GM19455 (cell line): ENCODE results near the gene SHFL.

Experiments
- ATAC-seq: cut with Tn5 transposase; IDR thresholded peaks from one replicate; pipeline ENCODE4 v1.9.1; 2021; ENCODE audit not compliant: unreplicated experiment

The SHFL gene

DNA sequence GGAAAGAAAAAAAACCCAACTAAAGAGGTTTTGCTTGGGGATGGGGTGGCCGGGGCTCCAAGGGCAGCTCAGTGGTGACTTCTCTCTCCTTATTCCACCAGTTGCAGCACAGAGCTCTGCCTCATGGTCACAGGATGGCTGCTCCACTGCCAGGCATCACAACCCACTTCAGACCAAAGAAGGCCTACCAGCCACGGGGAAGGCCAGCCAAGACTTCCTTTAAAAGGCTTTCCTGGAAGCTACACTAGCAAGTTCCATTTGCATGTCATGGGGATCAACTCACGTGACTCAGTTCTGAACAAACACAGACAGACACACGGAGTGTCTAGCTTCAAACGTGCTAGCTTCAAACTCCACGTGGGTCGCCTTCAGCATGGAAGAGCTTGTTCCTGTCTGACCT, 46.8 kb downstream of the SHFL start:
- no peak for ATAC-seq

DNA sequence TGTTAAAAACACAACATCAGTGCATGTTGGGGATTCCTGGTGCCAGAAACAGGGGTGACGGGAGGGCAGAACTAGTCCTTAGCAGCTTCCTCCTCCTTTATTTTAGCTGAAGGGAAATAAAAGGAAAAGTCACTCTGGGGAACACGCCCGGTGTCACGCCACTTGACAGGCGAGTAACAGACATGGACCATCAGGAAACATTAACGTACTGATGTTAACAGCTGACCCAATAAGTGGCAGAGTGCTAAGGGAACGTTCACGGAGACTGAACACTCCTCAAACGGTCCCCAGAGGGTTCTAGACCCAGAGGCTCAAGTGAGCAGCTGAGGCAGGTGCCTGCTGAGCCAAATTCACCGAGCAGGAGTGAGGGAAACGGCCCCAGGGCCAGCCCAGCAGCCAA, 47.5 kb downstream of the SHFL start:
- ATAC-seq, result no peak

DNA sequence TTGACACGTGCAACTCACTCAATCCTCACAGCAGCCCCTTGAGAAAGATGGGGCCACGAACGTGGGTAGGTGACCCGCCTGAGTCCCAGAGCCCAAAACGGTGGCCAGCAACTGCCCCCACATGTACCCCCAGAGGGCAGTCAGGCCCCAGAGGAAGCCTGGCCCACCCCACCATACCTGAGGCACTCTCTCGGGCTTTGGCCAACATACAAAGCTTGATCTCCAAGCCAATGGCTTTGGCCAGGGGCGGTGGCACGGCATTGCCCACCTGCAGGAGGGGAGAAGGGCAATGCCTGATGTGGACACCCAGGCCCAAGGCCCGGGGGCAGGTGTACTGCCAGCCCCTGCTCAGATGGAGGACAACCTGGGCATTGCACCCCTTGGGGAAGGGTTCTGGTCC, 47.9 kb downstream of the SHFL start:
- no peak for ATAC-seq

- no peak for ATAC-seq
These were observed 49.6 kb downstream of the SHFL start for GRCh38 chr19:10135551-10136334.

GRCh38 chr19:10136936-10137335, 50.8 kb downstream of the SHFL start:
- ATAC-seq, result no peak

DNA sequence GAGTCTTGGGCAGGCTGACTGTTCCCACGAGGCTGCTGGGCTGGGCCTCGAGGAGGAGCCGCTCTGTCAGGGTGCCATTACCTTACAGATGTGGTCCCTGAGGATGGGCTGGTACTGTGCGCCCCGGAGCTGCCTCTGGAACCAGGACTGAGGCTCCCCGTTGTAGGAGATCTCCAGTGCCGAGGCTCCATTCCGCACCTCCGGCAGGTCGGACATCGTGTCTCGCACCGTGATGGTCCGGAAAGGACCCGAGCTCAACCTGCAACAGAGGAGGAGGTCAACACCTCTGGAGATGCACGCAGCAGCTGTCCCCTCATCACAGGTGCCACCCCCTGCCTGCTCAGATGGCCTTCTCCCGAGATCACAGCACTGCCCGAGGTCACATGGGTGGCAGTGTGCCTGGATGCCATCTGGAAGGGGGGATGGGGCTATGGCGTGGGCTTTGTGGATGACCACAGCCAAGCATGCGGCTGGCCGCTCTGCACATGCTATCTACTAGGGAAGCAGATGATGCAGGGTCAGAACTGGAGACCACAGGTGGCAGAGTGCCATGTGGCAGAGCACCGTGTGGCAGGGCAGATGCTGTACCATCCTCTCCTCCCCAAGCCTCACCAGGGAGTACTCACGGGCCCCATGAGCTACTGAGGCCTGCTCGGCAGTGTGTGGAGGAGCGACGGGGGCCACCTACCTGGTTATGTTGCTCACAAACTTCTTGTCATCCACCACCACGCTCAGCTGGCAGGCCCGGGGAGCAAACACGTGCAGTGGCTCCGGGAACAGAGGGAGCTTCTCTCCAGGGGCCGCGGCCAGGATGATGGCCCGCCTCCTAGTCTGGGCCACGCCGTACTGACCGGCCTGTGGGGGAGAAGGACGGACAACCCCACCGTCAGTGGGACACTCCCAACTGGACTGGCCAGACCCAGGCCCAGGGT, 51.9 kb downstream of the SHFL start:
- no peak for ATAC-seq

DNA sequence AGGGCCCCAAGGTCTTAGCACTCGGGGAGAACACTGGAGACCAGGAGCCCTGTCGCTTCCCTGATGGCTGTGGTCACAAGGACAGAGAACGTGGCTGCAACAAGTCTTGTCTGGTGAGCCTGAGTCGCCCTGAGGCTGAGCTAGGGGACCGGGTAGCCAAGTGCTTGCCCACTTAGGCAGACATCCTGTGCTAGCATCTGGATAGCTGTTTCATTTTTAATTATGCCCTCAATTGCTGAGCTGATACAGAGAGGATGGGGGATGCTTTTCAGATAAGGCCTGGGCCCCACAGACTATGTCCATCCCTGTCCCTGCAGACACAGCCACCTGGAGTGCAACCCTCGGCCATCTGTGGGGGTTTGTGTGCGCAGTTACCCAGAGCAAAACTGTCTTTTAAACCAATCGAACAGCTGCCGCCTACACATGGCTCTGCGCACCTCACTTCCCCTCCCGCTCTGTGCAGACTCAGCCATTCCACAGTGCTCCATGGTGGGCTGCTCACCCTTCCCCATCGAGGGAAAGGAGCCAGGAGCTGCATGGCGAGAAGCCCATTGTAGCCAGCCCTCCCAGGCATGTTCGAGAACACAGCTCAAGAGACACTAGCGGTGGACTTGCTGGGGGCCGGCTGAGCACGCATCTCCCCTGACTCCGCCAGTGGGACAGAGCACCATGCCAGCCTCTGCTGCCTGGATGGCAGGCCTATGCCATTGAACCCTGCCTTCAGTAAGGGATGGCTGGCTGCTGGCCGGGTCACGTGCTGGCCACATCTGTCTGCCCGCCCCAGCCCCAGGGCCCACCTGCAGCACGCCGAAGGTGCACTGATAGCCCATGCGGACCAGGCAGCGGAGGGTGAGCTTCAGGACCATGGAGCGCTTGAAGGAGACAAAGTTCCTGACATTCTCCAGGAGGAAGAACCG, 53.0 kb downstream of the SHFL start:
- ATAC-seq, result no peak

DNA sequence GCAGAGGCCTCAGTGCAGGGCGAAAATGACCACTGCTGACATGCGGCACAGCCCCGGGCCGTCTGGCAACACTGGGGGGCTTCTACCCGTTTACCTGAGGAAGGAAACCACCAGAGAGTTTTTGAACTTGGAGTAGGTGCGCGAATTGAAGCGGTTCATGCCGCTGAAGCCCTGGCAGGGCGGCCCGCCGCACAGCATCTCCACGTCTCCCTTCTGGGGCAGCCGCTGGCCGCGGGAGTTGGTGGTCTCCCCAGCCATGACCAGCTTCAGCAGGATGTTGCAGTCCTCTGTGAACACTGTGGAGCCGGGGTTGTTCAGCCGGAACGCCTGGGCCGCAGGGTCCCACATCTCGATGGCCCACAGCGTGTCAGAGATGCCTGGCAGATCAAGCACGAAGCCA, 53.8 kb downstream of the SHFL start:
- no peak for ATAC-seq

DNA sequence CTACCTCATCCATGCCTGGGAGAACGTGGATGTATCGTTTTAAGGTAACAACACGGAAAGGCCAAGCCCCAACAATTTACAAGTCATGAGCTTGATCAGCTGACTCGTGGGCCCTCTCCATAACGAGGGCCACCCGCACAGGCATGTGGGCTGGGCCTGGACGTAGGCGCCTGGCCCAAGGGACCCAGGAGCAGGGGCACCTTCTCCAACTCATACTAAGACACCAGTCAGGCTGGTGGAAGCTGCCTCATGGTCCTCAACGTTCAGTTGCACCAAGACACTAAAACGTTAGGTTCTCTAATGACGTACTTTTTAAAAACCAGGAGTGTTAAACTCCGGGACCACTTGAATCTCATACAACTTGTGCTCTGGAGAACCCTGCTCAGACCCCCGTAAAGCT, 55.4 kb downstream of the SHFL start:
- no peak for ATAC-seq

DNA sequence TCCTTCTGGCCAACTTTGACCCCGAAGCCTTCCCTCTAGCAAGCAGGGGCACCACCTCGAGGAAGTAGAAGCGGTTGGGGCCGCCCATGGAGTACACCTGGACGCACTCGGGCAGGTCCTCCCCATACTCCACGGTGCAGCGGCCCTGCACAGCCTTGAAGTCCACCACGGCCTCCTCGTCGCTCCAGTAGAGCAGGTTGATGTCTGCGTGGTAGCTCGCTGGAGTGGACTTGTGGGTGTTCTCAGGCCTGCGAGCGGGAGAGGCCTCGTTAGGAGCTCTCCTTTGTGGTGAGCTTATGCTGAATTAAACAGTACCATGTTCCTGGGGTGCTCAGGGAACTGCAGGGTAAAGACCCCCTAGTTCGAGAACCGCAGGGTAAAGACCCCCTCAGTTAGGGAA, 55.9 kb downstream of the SHFL start:
- no peak for ATAC-seq
